Fibroblast of lung (primary cell): ENCODE data around the gene LIG1. TPM values are rescaled to one million over a fixed set of nuclear protein-coding genes. Genes with fewer than 3 reads are reported as not detected.

ENCODE experiments used
- DNase-seq, 2 donors: peaks; one replicate each; pipeline versions ENCODE4 v3.0.0 to v3.0.0-alpha.2; 2010; ENCODE audit warnings: low read depth in 2 of 2
- H2AFZ ChIP-seq: 2 replicates; pipeline ENCODE4 v1.5.1; 2012; ENCODE audit warnings: low read length, control low read depth, inconsistent platforms
- H3K27ac ChIP-seq: 2 replicates; pipeline ENCODE4 v1.5.1; 2011; ENCODE audit warnings: low read length, control low read depth; ENCODE audit not compliant: insufficient read depth
- H3K27me3 ChIP-seq: 2 replicates; pipeline ENCODE4 v1.5.1; 2011; ENCODE audit warnings: mild to moderate bottlenecking, low read length; ENCODE audit not compliant: control insufficient read depth, insufficient read depth
- H3K36me3 ChIP-seq: 2 replicates; pipeline ENCODE4 v1.5.1; 2011; ENCODE audit warnings: low read length; ENCODE audit not compliant: control insufficient read depth, insufficient read depth
- H3K4me1 ChIP-seq: 2 replicates; pipeline ENCODE4 v1.5.1; 2011; ENCODE audit warnings: low read length; ENCODE audit not compliant: control insufficient read depth, insufficient read depth; ENCODE audit errors: extremely low read depth
- H3K4me2 ChIP-seq: 2 replicates; pipeline ENCODE4 v1.5.1; 2011; ENCODE audit warnings: low read length, control low read depth; ENCODE audit not compliant: insufficient read depth; ENCODE audit errors: extremely low read depth
- H3K4me3 ChIP-seq, 4 experiments: fragments of 200-600 bp in 1 of 4; sonication (generic) in 1 of 4; replicated peaks in 1 of 4; 2 replicates each; pipeline ENCODE4 v1.5.1; 2011 to 2016; ENCODE audit warnings: low read length in 4 of 4, low read depth in 3 of 4, mild to moderate bottlenecking in 3 of 4, control low read depth in 2 of 4, inconsistent platforms in 1 of 4, mixed read lengths in 1 of 4; ENCODE audit not compliant: insufficient read depth in 1 of 4; ENCODE audit errors: control extremely low read depth in 1 of 4
- H3K79me2 ChIP-seq: 2 replicates; pipeline ENCODE4 v1.5.1; 2012; ENCODE audit warnings: mild to moderate bottlenecking, low read length, inconsistent platforms; ENCODE audit not compliant: control insufficient read depth, insufficient read depth
- H3K9ac ChIP-seq: 2 replicates; pipeline ENCODE4 v1.5.1; 2011; ENCODE audit warnings: mild to moderate bottlenecking, low read length, control low read depth; ENCODE audit not compliant: insufficient read depth
- H3K9me3 ChIP-seq: 2 replicates; pipeline ENCODE4 v1.5.1; 2012; ENCODE audit warnings: low read depth, low read length; ENCODE audit not compliant: control insufficient read depth, insufficient read depth
- H4K20me1 ChIP-seq: 2 replicates; pipeline ENCODE4 v1.5.1; 2011; ENCODE audit warnings: low read length; ENCODE audit not compliant: control insufficient read depth, insufficient read depth; ENCODE audit errors: extremely low read depth
- EZH2 ChIP-seq: IDR thresholded peaks from 2 replicates; pipeline ENCODE4 v1.5.1; 2012; ENCODE audit warnings: low read length, control low read depth, mild to moderate bottlenecking; ENCODE audit errors: missing control alignments
- polyA plus RNA-seq, 2 donors: library from polyadenylated mRNA; depleted of rRNA in 1 of 2; stranded (reverse) in 1 of 2; unstranded in 1 of 2; fragments of >200 nt; gene quantifications; 2 replicates each; pipeline ENCODE4 v1.2.1, GENCODE V29; 2011 to 2012; ENCODE audit warnings: missing spikeins in 1 of 2
- total RNA-seq: library from RNA; depleted of rRNA; stranded (reverse); fragments of >200 nt; gene quantifications from 2 replicates; pipeline ENCODE4 v1.2.1, GENCODE V29; 2014
- TF ChIP-seq, protein P1 (sequence below), 2 donors: IDR thresholded peaks in 1 of 2; conservative IDR thresholded peaks in 1 of 2; 1 replicate in 1 of 2; 2 replicates in 1 of 2; pipeline ENCODE4 v1.5.1; 2011 to 2012; ENCODE audit warnings: low read length in 2 of 2, control low read depth in 1 of 2, inconsistent platforms in 1 of 2, low read depth in 1 of 2, mild to moderate bottlenecking in 1 of 2

Gene LIG1
- total and polyA plus RNA-seq, 2 donors (not counting 1 experiment from before 2014, with no cell fraction given), result 10.6 TPM

DNA sequence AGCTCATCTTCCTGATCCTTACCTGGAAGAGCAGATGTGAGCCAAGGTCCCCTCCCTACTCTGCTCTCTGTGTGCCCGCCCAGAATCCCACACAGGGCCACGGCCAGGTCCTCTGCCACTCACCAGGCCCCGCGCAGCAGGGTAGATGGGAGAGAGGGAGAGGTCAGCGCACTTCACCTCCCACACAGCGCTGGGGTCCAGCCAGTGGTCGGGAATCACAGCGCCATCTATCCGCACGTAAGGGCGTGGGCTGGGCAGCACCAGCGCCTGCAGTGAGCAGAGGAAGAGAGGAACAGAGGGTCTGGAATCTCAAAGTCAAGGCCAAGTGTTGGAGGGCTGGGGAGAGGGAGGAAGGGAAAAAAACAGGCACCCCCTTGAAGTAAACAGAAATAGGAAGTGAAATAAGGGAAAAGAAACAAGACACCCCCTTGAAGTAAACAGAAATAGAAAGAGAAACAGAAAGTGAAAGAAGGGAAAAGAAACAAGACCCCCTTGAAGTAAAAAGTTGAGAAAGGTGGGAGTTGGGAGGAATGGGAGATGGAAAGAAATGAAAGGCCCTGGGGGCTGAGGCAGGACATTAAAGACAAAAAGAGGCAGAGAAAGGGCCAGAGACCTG, 52.5 kb downstream of the LIG1 start:
- Histone ChIP-seq H3K27me3 (no peaks in the 10 kb centered on the region), H3K79me2 (no peaks in the 10 kb centered on the region), H4K20me1 (no peaks in the 10 kb centered on the region), H3K9me3 (no peaks in the 10 kb centered on the region), H3K4me2 (no peak overlapping the region), H3K27ac (no peak overlapping the region), H3K9ac (no peak overlapping the region), H3K4me3 (no peak overlapping the region), H3K4me1 (no peaks in the 10 kb centered on the region), H3K36me3 (peaks cover 6% of the 10 kb centered on the region), H2AFZ (no peak overlapping the region)
- DNase-seq, result no peak
- TF ChIP-seq EZH2, result no peak
- TF ChIP-seq, protein P1, sequence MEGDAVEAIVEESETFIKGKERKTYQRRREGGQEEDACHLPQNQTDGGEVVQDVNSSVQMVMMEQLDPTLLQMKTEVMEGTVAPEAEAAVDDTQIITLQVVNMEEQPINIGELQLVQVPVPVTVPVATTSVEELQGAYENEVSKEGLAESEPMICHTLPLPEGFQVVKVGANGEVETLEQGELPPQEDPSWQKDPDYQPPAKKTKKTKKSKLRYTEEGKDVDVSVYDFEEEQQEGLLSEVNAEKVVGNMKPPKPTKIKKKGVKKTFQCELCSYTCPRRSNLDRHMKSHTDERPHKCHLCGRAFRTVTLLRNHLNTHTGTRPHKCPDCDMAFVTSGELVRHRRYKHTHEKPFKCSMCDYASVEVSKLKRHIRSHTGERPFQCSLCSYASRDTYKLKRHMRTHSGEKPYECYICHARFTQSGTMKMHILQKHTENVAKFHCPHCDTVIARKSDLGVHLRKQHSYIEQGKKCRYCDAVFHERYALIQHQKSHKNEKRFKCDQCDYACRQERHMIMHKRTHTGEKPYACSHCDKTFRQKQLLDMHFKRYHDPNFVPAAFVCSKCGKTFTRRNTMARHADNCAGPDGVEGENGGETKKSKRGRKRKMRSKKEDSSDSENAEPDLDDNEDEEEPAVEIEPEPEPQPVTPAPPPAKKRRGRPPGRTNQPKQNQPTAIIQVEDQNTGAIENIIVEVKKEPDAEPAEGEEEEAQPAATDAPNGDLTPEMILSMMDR (conservative IDR thresholded peaks at IDR 0.05 in 1 of 2, IDR thresholded peaks at IDR 0.05 in 1 of 2; ENCODE audit: low read depth in 1 of 2, low read length in 2 of 2), result no peak

DNA sequence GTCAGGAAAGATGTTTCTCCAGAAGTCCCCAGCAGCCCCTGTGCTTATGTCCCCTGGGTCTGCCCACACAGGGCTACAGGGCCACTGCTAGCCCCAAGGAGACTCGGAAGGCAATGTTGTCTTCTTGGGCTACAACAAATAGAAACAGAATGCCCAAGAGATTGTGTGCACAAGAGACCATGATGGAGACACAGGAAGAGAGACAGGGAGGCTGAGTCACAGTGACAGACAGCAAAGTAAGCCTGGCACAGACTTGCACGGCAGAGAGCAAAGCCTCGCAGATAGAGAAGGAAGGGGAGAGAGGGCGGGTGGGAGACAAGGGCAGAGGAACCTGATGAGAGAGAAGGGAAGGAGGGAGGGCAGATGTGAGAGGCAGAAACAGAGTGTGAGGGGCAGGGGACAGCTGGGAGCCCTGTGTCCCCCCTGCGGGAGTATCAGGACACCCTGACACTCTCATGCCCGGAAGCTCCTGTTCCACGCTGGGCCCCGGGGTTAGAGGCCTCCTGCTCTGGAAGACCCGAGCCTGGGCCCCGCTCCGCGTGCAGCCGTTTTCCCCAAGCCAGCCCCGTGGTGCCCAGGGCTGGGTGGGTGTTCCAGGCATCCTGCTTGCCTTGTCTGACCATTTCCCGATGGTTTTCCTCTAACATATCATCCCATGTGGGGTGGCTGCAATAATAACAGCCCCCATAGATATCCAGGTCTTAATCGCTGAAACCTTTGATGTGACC, 56.8 kb downstream of the LIG1 start:
- H3K9me3 ChIP-seq, result no peaks in the 10 kb centered on the region
- H3K4me1 ChIP-seq, result no peaks in the 10 kb centered on the region
- TF ChIP-seq, protein P1 (conservative IDR thresholded peaks at IDR 0.05 in 1 of 2, IDR thresholded peaks at IDR 0.05 in 1 of 2; ENCODE audit: low read depth in 1 of 2, low read length in 2 of 2), result no peak
- no peak for TF ChIP-seq EZH2
- H3K79me2 ChIP-seq, result no peaks in the 10 kb centered on the region
- H3K9ac ChIP-seq, result no peak overlapping the region
- no peaks in the 10 kb centered on the region for H3K27me3 ChIP-seq
- H3K36me3 ChIP-seq, result peaks cover 4% of the 10 kb centered on the region
- H4K20me1 ChIP-seq, result no peaks in the 10 kb centered on the region
- H3K27ac ChIP-seq, result no peak overlapping the region
- H3K4me3 ChIP-seq, result no peak overlapping the region
- no peak overlapping the region for H2AFZ ChIP-seq
- no peak for DNase-seq
- no peak overlapping the region for H3K4me2 ChIP-seq

DNA sequence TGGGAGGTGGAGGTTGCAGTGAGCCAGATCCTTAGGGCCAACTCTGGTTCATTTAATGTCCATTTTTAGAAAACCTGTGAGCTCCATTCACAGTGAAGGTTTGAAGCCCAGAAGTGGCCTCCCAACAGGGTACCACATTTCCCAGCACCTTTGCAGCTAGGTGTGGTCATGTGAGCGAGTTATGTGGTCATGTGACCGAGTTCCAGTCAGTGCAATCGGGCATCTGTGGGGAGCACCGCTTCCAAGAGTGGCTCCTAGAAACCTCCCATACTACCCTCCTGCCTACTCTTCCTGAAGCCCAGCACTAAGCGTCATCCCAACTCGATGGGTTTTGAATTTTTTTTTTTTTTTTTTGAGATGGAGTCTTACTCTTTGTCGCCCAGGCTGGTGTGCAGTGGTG, 58.9 kb downstream of the LIG1 start:
- H3K4me3 ChIP-seq, result no peak overlapping the region
- H3K9me3 ChIP-seq, result no peaks in the 10 kb centered on the region
- H2AFZ ChIP-seq, result no peak overlapping the region
- no peak overlapping the region for H3K9ac ChIP-seq
- H3K36me3 ChIP-seq, result peaks cover 3% of the 10 kb centered on the region
- H3K4me2 ChIP-seq, result no peak overlapping the region
- H3K4me1 ChIP-seq, result peaks cover 4% of the 10 kb centered on the region
- no peak for DNase-seq
- no peaks in the 10 kb centered on the region for H4K20me1 ChIP-seq
- no peak overlapping the region for H3K27ac ChIP-seq
- TF ChIP-seq EZH2, result no peak
- TF ChIP-seq, protein P1 (conservative IDR thresholded peaks at IDR 0.05 in 1 of 2, IDR thresholded peaks at IDR 0.05 in 1 of 2; ENCODE audit: low read depth in 1 of 2, low read length in 2 of 2), result no peak
- H3K79me2 ChIP-seq, result no peaks in the 10 kb centered on the region
- no peaks in the 10 kb centered on the region for H3K27me3 ChIP-seq
